Keratinocyte (primary cell): ENCODE measurements around the gene OTOA. TPM values are rescaled to one million over a fixed set of nuclear protein-coding genes. Genes with fewer than 3 reads are reported as not detected.

ENCODE experiments used
- DNase-seq: peaks from one replicate; pipeline ENCODE4 v3.0.0-alpha.2; 2011; ENCODE audit warnings: low read depth, missing footprints, low spot score
- FAIRE-seq: peaks from 2 replicates; lab custom pipeline; 2011; peaks lifted over from hg19 to GRCh38; lab: Jason Lieb, UNC
- H2AFZ ChIP-seq: 2 replicates; pipeline ENCODE4 v1.6.0; 2012; ENCODE audit warnings: low read length, control low read depth, inconsistent platforms; ENCODE audit not compliant: control insufficient read depth
- H3K27ac ChIP-seq: 2 replicates; pipeline ENCODE4 v1.5.1; 2011; ENCODE audit warnings: low read length; ENCODE audit not compliant: control insufficient read depth, insufficient read depth
- H3K27me3 ChIP-seq: 3 replicates; pipeline ENCODE4 v1.6.0; 2011; ENCODE audit warnings: low read length; ENCODE audit not compliant: control insufficient read depth, insufficient read depth; ENCODE audit errors: extremely low read depth
- H3K36me3 ChIP-seq, 2 experiments: 2 replicates in 1 of 2; 3 replicates in 1 of 2; pipeline ENCODE4 v1.5.1; 2011; ENCODE audit warnings: low read length in 2 of 2, mild to moderate bottlenecking in 1 of 2; ENCODE audit not compliant: control insufficient read depth in 2 of 2, insufficient read depth in 2 of 2; ENCODE audit errors: extremely low read depth in 1 of 2
- H3K4me1 ChIP-seq: 3 replicates; pipeline ENCODE4 v1.5.1; 2011; ENCODE audit warnings: low read length; ENCODE audit not compliant: control insufficient read depth, insufficient read depth; ENCODE audit errors: extremely low read depth
- H3K4me2 ChIP-seq: 3 replicates; pipeline ENCODE4 v1.6.0; 2011; ENCODE audit warnings: low read depth, low read length; ENCODE audit not compliant: control insufficient read depth, insufficient read depth; ENCODE audit errors: extremely low read depth
- H3K4me3 ChIP-seq, 3 experiments: fragments of 200-600 bp in 1 of 3; sonication (generic) in 1 of 3; 2 replicates in 2 of 3; 3 replicates in 1 of 3; pipeline ENCODE4 v1.5.1; 2011 to 2016; ENCODE audit warnings: low read length in 3 of 3, mild to moderate bottlenecking in 3 of 3, control low read depth in 2 of 3, inconsistent platforms in 1 of 3, low read depth in 1 of 3, mixed read lengths in 1 of 3, mixed run types in 1 of 3, moderate library complexity in 1 of 3; ENCODE audit not compliant: control insufficient read depth in 2 of 3, insufficient read depth in 2 of 3; ENCODE audit errors: extremely low read depth in 1 of 3
- H3K79me2 ChIP-seq: 2 replicates; pipeline ENCODE4 v1.6.0; 2012; ENCODE audit warnings: low read length; ENCODE audit not compliant: control insufficient read depth, insufficient read depth
- H3K9ac ChIP-seq: 3 replicates; pipeline ENCODE4 v1.6.0; 2011; ENCODE audit warnings: low read length; ENCODE audit not compliant: control insufficient read depth, insufficient read depth; ENCODE audit errors: extremely low read depth
- H3K9me1 ChIP-seq: 3 replicates; pipeline ENCODE4 v1.6.0; 2011; ENCODE audit warnings: low read length; ENCODE audit not compliant: control insufficient read depth, insufficient read depth; ENCODE audit errors: extremely low read depth
- H3K9me3 ChIP-seq: 2 replicates; pipeline ENCODE4 v1.5.1; 2012; ENCODE audit warnings: low read depth, low read length; ENCODE audit not compliant: control insufficient read depth
- H4K20me1 ChIP-seq: 3 replicates; pipeline ENCODE4 v1.6.0; 2011; ENCODE audit warnings: low read length; ENCODE audit not compliant: control insufficient read depth, insufficient read depth; ENCODE audit errors: extremely low read depth
- EZH2 ChIP-seq: IDR thresholded peaks from one replicate; pipeline ENCODE4 v1.6.1; 2012; ENCODE audit warnings: inconsistent platforms, mild to moderate bottlenecking, low read length, moderate library complexity
- dilution Hi-C: fragments of 300-500 bp; cut with MboI; formaldehyde crosslinking; loops from one replicate; pipeline ENCODE4 v1.7.0; 2020; ENCODE audit warnings: low sequenced_read_pairs; ENCODE audit not compliant: extremely low pct_ligation_motif_present
- polyA plus RNA-seq, 5 experiments: library from polyadenylated mRNA; depleted of rRNA in 3 of 5; stranded (reverse) in 3 of 5; stranded (forward) in 1 of 5; unstranded in 1 of 5; fragments of >200 nt; gene quantifications; 1 replicate in 1 of 5; 2 replicates in 3 of 5; 3 replicates in 1 of 5; pipeline versions ENCODE4 v1.2.1 to v1.2.3, GENCODE V29; 2011 to 2012; ENCODE audit warnings: missing spikeins in 2 of 5, low read depth in 1 of 5, low replicate concordance in 1 of 5
- TF ChIP-seq, protein P1 (sequence below), 3 experiments: IDR thresholded peaks in 1 of 3; conservative IDR thresholded peaks in 1 of 3; optimal IDR thresholded peaks in 1 of 3; 2 replicates in 2 of 3; 3 replicates in 1 of 3; pipeline versions ENCODE3 to v1.5.1; 2011; ENCODE audit warnings: low read length in 3 of 3, mild to moderate bottlenecking in 3 of 3, moderate library complexity in 2 of 3, control low read depth in 1 of 3, inconsistent platforms in 1 of 3; ENCODE audit not compliant: insufficient read depth in 2 of 3; ENCODE audit errors: extremely low read depth in 1 of 3

OTOA gene
- polyA plus RNA-seq, 1 donor (not counting 4 experiments of a cell fraction or from before 2014, with no cell fraction given), result not detected

DNA sequence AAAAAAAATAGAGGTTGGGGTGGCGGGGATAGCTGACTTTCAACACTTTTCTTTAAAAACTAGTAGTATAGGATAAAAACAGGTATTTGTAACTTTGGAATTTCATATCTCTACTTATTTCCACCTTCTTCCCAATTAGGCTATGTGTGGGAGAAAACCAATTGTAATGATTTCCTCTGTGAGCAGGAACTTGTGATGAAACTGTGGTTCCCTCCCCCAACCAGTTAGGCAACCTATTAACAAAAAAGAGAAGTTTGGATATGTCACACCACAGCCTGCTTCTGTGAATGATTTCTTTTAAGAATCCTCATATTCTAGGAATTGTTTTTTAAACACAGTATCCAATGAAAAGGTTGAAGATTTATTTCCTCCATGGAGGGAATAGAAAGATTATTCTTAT is 13.2 kb upstream of the OTOA start:
- no peaks in the 10 kb centered on the region for H3K9me3 ChIP-seq
- H3K36me3 ChIP-seq, result peaks cover 5 to 6% of the 10 kb centered on the region in 2 experiments
- H3K27me3 ChIP-seq, result no peaks in the 10 kb centered on the region
- H3K9ac ChIP-seq, result no peak overlapping the region
- no peak overlapping the region for H2AFZ ChIP-seq
- no peak for TF ChIP-seq EZH2
- TF ChIP-seq, protein P1, sequence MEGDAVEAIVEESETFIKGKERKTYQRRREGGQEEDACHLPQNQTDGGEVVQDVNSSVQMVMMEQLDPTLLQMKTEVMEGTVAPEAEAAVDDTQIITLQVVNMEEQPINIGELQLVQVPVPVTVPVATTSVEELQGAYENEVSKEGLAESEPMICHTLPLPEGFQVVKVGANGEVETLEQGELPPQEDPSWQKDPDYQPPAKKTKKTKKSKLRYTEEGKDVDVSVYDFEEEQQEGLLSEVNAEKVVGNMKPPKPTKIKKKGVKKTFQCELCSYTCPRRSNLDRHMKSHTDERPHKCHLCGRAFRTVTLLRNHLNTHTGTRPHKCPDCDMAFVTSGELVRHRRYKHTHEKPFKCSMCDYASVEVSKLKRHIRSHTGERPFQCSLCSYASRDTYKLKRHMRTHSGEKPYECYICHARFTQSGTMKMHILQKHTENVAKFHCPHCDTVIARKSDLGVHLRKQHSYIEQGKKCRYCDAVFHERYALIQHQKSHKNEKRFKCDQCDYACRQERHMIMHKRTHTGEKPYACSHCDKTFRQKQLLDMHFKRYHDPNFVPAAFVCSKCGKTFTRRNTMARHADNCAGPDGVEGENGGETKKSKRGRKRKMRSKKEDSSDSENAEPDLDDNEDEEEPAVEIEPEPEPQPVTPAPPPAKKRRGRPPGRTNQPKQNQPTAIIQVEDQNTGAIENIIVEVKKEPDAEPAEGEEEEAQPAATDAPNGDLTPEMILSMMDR (optimal IDR thresholded peaks at IDR 0.05 in 1 of 3, IDR thresholded peaks at IDR 0.05 in 1 of 3, conservative IDR thresholded peaks at IDR 0.05 in 1 of 3; ENCODE audit: extremely low read depth in 1 of 3, insufficient read depth in 2 of 3, low read length in 3 of 3), result no peak
- peaks cover 12% of the 10 kb centered on the region for H3K79me2 ChIP-seq
- no peak for DNase-seq
- H3K4me2 ChIP-seq, result no peak overlapping the region
- no peak overlapping the region for H3K27ac ChIP-seq
- H3K9me1 ChIP-seq, result no peaks in the 10 kb centered on the region
- peaks cover 4% of the 10 kb centered on the region for H4K20me1 ChIP-seq
- peaks cover 19% of the 10 kb centered on the region for H3K4me1 ChIP-seq
- no peak for FAIRE-seq
- H3K4me3 ChIP-seq, result no peak overlapping the region
- dilution Hi-C loops, result no loop called here

DNA sequence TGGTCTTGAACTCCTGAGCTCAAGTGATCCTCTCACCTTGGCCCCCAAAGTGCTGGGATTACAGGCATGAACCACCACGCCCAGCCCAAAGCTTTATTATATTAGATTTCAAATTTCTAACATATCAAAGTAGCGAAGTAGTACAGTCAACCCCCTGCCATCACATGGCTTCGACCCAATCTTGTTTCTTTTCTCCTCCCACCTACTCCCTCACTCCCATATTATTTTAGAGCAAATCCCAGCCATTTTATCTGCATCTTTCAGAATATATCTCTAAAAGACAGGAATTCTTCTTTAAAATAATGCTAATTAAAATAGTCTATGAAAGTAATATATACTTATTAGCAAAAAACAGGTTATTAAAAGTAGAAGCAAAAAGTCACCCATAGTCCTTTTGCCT is 12.3 kb upstream of the OTOA start:
- Histone ChIP-seq H4K20me1 (peaks cover 4% of the 10 kb centered on the region), H3K4me2 (no peak overlapping the region), H3K27ac (no peak overlapping the region), H3K9me1 (no peaks in the 10 kb centered on the region), H3K27me3 (no peaks in the 10 kb centered on the region), H3K4me3 (no peak overlapping the region), H3K4me1 (peaks cover 19% of the 10 kb centered on the region), H3K79me2 (peaks cover 11% of the 10 kb centered on the region), H3K36me3 (peaks cover 7 to 9% of the 10 kb centered on the region in 2 experiments), H2AFZ (no peak overlapping the region), H3K9me3 (no peaks in the 10 kb centered on the region), H3K9ac (no peak overlapping the region)
- TF ChIP-seq EZH2, result no peak
- TF ChIP-seq, protein P1 (optimal IDR thresholded peaks at IDR 0.05 in 1 of 3, IDR thresholded peaks at IDR 0.05 in 1 of 3, conservative IDR thresholded peaks at IDR 0.05 in 1 of 3; ENCODE audit: extremely low read depth in 1 of 3, insufficient read depth in 2 of 3, low read length in 3 of 3), result no peak
- dilution Hi-C loops, result no loop called here
- no peak for FAIRE-seq
- no peak for DNase-seq
